NK-92 (cell line): Measurements from ENCODE around the gene DEFB131B.
"Not testable (repeated sequence)": the region's sequence is repeated elsewhere in the genome, so short reads cannot be mapped to it uniquely, and the experiment has no call there.

ENCODE experiments used
- DNase-seq: peaks from one replicate; lab custom pipeline; 2025; ENCODE audit not compliant: unreplicated experiment; lab: John Stamatoyannopoulos, UW

Gene DEFB131B

GRCh38 chr11:71878059-71878458, at the start of gene DEFB131B:
TSS of gene DEFB131B (plus strand) at chr11:71878453. CDS start at chr11:71878453, 0 bp downstream.
- DNase-seq, result not testable (repeated sequence)

- DNase-seq, result not testable (repeated sequence)
These were observed 49.0 kb upstream of the DEFB131B start for GRCh38 chr11:71829247-71829646.

- not testable (repeated sequence) for DNase-seq
These were observed 48.6 kb upstream of the DEFB131B start for GRCh38 chr11:71829686-71830085.

- DNase-seq, result not testable (repeated sequence)
These were observed 45.4 kb upstream of the DEFB131B start, which contains the start of gene DEFB108B for GRCh38 chr11:71832811-71833210. TSS of gene DEFB108B (plus strand) at chr11:71833200. CDS start at chr11:71833200, 0 bp downstream.

GRCh38 chr11:71842720-71843119, 35.5 kb upstream of the DEFB131B start:
- DNase-seq, result not testable (repeated sequence)

- not testable (repeated sequence) for DNase-seq
These were observed 34.9 kb upstream of the DEFB131B start for GRCh38 chr11:71843355-71843754.

- DNase-seq, result no peak
These were observed 34.4 kb upstream of the DEFB131B start for GRCh38 chr11:71843858-71844257.

GRCh38 chr11:71853895-71854294, 24.4 kb upstream of the DEFB131B start:
- not testable (repeated sequence) for DNase-seq

GRCh38 chr11:71855880-71856279, 22.4 kb upstream of the DEFB131B start:
- DNase-seq, result not testable (repeated sequence)

- DNase-seq, result not testable (repeated sequence)
These were observed 17.4 kb upstream of the DEFB131B start for GRCh38 chr11:71860835-71861234.

GRCh38 chr11:71863978-71864627, 14.2 kb upstream of the DEFB131B start:
- DNase-seq, result not testable (repeated sequence)

GRCh38 chr11:71867209-71867608, 11.0 kb upstream of the DEFB131B start:
- not testable (repeated sequence) for DNase-seq

GRCh38 chr11:71869931-71870330, 8.3 kb upstream of the DEFB131B start:
- DNase-seq, result not testable (repeated sequence)

- DNase-seq, result not testable (repeated sequence)
These were observed 7.6 kb upstream of the DEFB131B start for GRCh38 chr11:71870661-71871060.

GRCh38 chr11:71876262-71876661, 2.0 kb upstream of the DEFB131B start:
- not testable (repeated sequence) for DNase-seq

- not testable (repeated sequence) for DNase-seq
These were observed 7.6 kb downstream of the DEFB131B start for GRCh38 chr11:71885806-71886205.

- not testable (repeated sequence) for DNase-seq
These were observed 10.2 kb downstream of the DEFB131B start for GRCh38 chr11:71888335-71889010.

- not testable (repeated sequence) for DNase-seq
These were observed 11.1 kb downstream of the DEFB131B start for GRCh38 chr11:71889181-71889872.

GRCh38 chr11:71895961-71896360, 17.7 kb downstream of the DEFB131B start:
- DNase-seq, result no peak

GRCh38 chr11:71901137-71901536, 22.9 kb downstream of the DEFB131B start:
- DNase-seq, result not testable (repeated sequence)

GRCh38 chr11:71908218-71908617, 30.0 kb downstream of the DEFB131B start:
- no peak for DNase-seq
